SJCRH30 (cell line): ENCODE data around the gene TRIM44. TPM values are rescaled to one million over a fixed set of nuclear protein-coding genes. Genes with fewer than 3 reads are reported as not detected.
"Not testable (repeated sequence)": the region's sequence is repeated elsewhere in the genome, so short reads cannot be mapped to it uniquely, and the experiment has no call there.

ENCODE experiments used
- DNase-seq, 2 experiments: peaks; one replicate each; pipeline ENCODE4 v3.0.0-alpha.2; 2015 to 2020
- H3K27ac ChIP-seq: fragments of 250-450 bp; sonication (Bioruptor Pico); 2 replicates; pipeline ENCODE4 v1.5.1; 2020; ENCODE audit warnings: mild to moderate bottlenecking, moderate library complexity
- H3K27me3 ChIP-seq: fragments of 250-450 bp; sonication (Bioruptor Pico); 2 replicates; pipeline ENCODE4 v1.5.1; 2020; ENCODE audit warnings: mild to moderate bottlenecking, moderate library complexity
- H3K36me3 ChIP-seq: fragments of 250-450 bp; sonication (Bioruptor Pico); 2 replicates; pipeline ENCODE4 v1.5.1; 2020; ENCODE audit warnings: mild to moderate bottlenecking, moderate library complexity
- H3K4me1 ChIP-seq: fragments of 250-450 bp; sonication (Bioruptor Pico); 2 replicates; pipeline ENCODE4 v1.5.1; 2020; ENCODE audit warnings: mild to moderate bottlenecking, moderate library complexity
- H3K4me3 ChIP-seq: fragments of 250-450 bp; sonication (Bioruptor Pico); 2 replicates; pipeline ENCODE4 v1.5.1; 2020; ENCODE audit warnings: mild to moderate bottlenecking, moderate library complexity
- H3K9me3 ChIP-seq: fragments of 250-450 bp; sonication (Bioruptor Pico); replicated peaks from 2 replicates; pipeline ENCODE4 v1.5.1; 2020; ENCODE audit warnings: mild to moderate bottlenecking, moderate library complexity
- total RNA-seq: library from RNA; depleted of rRNA; stranded (reverse); fragments of >200 nt; shearing (Covaris generic); gene quantifications from 2 replicates; pipeline ENCODE4 v1.2.3, GENCODE V29; 2014

TRIM44 gene
- total RNA-seq, 1 experiment from 2014 or later: 66.8 TPM

DNA sequence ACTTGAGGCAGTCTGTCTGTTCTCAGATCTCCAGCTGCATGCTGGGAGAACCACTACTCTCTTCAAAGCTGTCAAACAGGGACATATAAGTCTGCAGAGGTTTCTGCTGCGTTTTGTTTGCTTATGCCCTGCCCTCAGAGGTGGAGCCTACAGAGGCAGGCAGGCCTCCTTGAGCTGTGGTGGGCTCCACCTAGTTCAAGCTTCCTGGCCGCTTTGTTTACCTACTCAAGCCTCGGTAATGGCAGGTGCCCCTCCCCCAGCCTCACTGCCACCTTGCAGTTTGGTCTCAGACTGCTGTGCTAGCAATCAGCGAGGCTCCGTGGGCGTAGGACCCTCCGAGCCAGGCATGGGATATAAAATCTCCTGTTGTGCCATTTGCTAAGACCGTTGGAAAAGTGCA is 97.4 kb downstream of the TRIM44 start:
- H3K4me1 ChIP-seq, H3K27me3 ChIP-seq, H3K9me3 ChIP-seq, H3K4me3 ChIP-seq, H3K36me3 ChIP-seq, H3K27ac ChIP-seq, DNase-seq: not testable (repeated sequence)

DNA sequence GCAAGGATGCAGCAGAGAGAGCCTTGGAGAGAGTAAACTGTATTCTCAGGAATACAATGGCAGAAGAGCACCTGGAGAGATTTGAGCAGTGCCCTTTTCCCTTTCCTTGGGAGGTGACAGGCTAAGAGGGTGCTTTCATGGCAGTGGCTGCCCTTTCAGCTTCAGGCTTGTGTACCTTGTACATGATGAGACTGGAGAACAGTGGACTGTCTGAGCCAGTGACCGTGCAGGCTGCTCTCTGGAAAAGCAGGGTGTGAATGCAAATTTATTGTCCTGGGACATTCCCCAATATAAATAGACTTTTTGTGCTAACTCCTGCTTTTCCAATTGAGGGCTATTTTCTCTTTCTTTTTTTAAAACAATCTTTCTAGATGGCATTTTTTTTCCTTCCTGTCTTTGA is 99.3 kb downstream of the TRIM44 start:
- Histone ChIP-seq H3K4me1 (no peaks in the 10 kb centered on the region), H3K4me3 (no peak overlapping the region), H3K27me3 (no peaks in the 10 kb centered on the region), H3K36me3 (peaks cover 7% of the 10 kb centered on the region; the same call in 1 of the 2 replicates), H3K9me3 (peaks cover 6% of the 10 kb centered on the region), H3K27ac (no peak overlapping the region)
- DNase-seq: no peak

DNA sequence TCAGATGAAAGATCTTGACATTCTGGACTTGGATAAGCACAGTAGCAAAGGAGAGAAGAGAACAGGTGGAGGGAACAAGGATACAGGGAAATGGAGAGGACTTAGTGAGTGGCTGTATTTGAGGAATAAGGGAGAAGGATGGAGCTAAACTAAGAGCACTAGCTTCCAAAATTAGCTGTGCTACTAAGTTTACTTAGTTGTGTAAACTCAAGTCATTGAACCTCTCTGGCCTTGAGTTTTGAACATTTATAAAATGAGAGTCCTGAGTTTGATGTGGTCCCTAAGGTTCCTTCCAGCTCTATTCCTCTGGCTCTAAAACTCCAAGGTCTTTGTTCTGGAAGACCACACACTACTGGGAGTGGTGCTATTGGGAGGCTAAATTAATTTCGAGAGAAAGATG is 100.7 kb downstream of the TRIM44 start:
- Histone ChIP-seq H3K9me3 (peaks cover under 1% of the 10 kb centered on the region; the same call in 1 of the 2 replicates), H3K27ac (no peak overlapping the region), H3K4me3 (no peak overlapping the region), H3K27me3 (no peaks in the 10 kb centered on the region), H3K36me3 (peaks cover 7% of the 10 kb centered on the region; the same call in 1 of the 2 replicates), H3K4me1 (no peaks in the 10 kb centered on the region)
- DNase-seq: no peak

DNA sequence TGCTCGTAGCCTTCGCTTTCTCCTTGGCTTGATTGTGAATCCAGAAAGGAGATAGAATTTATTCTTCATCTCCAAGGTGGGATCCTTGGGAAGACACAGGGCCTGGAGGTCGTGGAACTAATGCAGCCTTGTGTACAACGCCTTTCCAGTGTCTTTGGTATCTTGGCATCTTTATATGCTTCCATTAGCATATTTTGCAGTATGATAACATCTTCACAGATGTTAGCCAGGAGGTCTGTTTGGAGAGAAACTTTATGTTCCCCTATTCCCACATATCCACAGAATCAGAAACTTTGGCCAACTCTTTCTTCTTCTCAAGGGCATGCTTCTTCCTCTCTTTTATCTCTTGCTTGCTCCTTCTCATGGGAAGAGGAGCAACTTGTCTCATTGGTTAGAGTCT is 101.2 kb downstream of the TRIM44 start:
- Histone ChIP-seq H3K27ac (no peak overlapping the region), H3K9me3 (no peaks in the 10 kb centered on the region), H3K27me3 (no peaks in the 10 kb centered on the region), H3K4me1 (no peaks in the 10 kb centered on the region), H3K4me3 (no peak overlapping the region), H3K36me3 (peaks cover 7% of the 10 kb centered on the region; the same call in 1 of the 2 replicates)
- DNase-seq: no peak

DNA sequence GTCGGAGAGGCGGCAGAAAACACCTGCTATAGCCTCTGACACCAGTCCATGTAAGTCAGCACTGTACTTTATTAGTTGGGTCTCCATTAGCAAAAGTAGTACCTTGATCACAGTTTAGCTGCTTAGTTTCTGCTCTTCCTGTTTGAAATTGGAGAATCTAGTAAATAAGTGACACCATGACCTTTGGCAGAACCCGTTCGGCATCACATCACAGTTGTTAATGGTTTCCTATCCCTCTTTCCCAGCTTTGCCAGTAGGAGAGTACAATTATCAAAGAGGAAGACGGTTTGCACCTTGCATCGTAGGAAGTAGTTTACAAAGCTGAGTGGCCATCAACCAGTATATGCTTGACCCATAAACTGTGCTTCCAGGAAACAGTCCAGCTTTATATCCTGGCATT is 101.8 kb downstream of the TRIM44 start:
- no peaks in the 10 kb centered on the region for H3K27me3 ChIP-seq
- no peaks in the 10 kb centered on the region for H3K9me3 ChIP-seq
- H3K4me3 ChIP-seq: no peak overlapping the region
- no peak for DNase-seq
- no peak overlapping the region for H3K27ac ChIP-seq
- H3K36me3 ChIP-seq: peaks cover 8% of the 10 kb centered on the region
- H3K4me1 ChIP-seq: no peaks in the 10 kb centered on the region

DNA sequence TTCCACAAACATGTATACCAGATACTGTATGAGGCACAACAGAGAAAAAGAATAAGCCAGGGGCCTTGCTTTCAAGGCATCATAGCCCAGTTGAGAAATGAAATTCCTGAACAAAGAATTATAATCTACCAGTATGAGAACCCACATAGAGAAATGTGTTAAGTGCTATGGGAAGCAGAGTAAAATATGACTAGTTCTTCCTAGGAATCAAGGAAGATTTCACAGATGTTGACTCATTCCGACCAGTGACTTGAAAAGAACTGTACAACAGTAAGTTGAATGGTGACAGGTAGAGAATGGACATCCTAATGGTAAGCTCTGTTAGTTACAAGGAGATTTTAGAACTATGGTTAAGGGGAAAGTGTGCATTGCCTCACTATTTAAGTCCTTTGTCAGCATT is 102.6 kb downstream of the TRIM44 start:
- Histone ChIP-seq H3K4me1 (0 out of 2 replicates have a peak, but pooled peaks cover 2% of the 10 kb centered on the region), H3K9me3 (no peaks in the 10 kb centered on the region; the same call in 1 of the 2 replicates), H3K27ac (no peak overlapping the region), H3K36me3 (peaks cover 11% of the 10 kb centered on the region), H3K27me3 (no peaks in the 10 kb centered on the region), H3K4me3 (no peak overlapping the region)
- DNase-seq: no peak

DNA sequence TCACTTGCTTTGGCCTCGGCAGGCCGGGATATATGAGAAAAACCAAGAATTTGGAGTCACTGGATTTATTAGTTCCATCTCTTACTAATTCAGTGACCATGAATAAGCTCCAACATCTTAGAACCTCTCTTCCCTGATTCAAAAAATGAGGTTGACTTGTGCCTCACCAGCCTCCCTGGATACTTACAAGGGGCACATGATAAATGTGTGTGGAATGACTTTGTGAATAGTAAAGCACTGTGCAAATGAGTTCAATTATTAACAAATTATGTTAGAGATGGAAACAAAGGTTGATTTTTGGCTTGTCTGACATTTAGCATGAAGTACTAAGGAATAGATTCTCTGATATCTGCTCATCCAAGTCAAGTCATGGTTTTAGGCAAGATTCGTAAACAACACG is 104.1 kb downstream of the TRIM44 start:
- Histone ChIP-seq H3K4me3 (no peak overlapping the region), H3K4me1 (0 out of 2 replicates have a peak, but pooled peaks cover 3% of the 10 kb centered on the region), H3K9me3 (peaks cover 7% of the 10 kb centered on the region), H3K27ac (no peak overlapping the region), H3K27me3 (no peaks in the 10 kb centered on the region), H3K36me3 (peaks cover 11% of the 10 kb centered on the region)
- no peak for DNase-seq

DNA sequence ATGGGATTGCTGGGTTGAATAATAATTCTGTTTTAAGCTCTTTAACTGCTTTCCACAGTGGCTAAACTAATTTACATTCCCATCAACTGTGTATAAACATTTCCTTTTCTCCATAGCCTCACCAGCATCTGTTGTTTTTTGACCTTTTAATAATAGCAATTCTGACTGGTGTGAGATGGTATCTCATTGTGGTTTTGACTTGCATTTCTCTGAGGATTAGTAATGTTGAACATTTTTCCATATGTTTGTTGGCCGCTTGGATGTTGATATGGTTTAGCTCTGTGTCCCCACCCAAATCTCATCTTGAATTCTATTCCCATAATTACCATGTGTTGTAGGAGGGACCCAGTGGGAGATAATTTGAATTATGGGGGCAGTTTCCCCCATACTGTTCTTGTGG is 107.8 kb downstream of the TRIM44 start:
- H3K36me3 ChIP-seq, H3K9me3 ChIP-seq, H3K4me1 ChIP-seq, H3K4me3 ChIP-seq, H3K27ac ChIP-seq, H3K27me3 ChIP-seq: not testable (repeated sequence)
- DNase-seq: peak; percentile 13 to 31

DNA sequence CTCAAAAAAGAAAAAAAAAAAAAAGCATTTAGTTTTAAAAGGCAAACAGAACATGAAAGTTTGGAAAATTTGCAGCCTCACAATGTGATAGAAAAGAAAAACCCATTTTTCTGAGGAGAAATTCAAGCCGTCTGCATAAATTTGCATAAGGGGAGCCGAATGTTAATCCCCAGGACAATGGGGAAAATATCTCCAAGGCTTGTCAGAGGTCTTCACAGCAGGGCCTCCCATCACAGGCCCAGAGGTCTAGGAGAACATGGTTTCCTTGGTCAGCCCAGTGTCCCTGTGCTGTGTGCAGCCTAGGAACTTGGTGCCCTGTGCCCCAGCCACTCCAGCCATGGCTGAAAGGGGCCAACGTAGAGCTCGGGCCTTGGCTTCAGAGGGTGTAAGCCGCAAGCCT is 109.1 kb downstream of the TRIM44 start:
- no peaks in the 10 kb centered on the region for H3K27me3 ChIP-seq
- H3K36me3 ChIP-seq: peaks cover 4% of the 10 kb centered on the region
- H3K4me1 ChIP-seq: 0 out of 2 replicates have a peak, but pooled peaks cover 3% of the 10 kb centered on the region
- H3K4me3 ChIP-seq: no peak overlapping the region
- H3K27ac ChIP-seq: no peak overlapping the region
- DNase-seq: no peak
- H3K9me3 ChIP-seq: peaks cover 12% of the 10 kb centered on the region

DNA sequence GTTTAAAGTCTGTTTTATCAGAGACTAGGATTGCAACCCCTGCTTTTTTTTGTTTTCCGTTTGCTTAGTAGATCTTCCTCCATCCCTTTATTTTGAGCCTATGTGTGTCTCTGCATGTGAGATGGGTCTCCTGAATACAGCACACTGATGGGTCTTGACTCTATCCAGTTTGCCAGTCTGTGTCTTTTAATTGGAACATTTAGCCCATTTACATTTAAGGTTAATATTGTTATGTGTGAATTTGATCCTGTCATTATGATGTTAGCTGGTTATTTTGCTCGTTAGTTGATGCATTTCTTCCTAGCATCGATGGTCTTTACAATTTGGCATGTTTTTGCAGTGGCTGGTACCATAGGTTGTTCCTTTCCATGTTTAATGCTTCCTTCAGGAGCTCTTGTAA is 114.7 kb downstream of the TRIM44 start:
- DNase-seq, H3K4me1 ChIP-seq, H3K27ac ChIP-seq, H3K36me3 ChIP-seq, H3K4me3 ChIP-seq, H3K9me3 ChIP-seq, H3K27me3 ChIP-seq: not testable (repeated sequence)

DNA sequence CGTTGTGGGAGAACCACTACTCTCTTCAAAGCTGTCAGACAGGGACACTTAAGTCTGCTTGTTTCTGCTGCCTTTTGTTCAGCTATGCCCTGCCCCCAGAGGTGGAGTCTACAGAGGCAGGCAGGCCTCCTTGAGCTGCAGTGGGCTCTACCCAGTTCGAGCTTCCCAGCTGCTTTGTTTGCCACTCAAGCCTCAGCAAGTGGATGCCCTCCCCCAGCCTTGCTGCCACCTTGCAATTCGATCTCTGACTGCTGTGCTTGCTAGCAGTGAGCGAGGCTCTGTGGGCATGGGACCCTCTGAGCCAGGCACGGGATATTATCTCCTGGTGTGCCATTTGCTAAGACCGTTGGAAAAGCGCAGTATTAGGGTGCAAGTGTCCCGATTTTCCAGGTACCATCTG is 116.4 kb downstream of the TRIM44 start:
- DNase-seq, H3K27me3 ChIP-seq: not testable (repeated sequence)

DNA sequence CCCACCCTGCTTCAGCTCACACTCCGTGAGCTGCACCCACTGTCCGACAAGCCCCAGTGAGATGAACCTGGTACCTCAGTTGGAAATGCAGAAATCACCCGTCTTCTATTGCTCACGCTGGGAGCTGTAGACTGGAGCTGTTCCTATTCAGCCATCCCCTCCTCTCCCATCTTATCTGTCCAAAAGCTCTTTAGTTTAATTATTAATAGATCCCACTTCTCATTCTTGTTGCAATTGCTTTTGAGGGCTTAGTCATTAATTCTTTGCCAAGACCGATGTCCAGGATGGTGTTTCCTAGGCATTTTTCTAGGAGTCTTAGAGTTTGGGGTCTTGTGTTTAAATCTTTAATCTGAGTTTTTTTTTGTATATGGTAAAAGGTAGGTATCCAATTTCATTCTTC is 116.8 kb downstream of the TRIM44 start:
- H3K9me3 ChIP-seq: peaks cover 9% of the 10 kb centered on the region
- no peak for DNase-seq
- no peaks in the 10 kb centered on the region for H3K4me1 ChIP-seq
- no peaks in the 10 kb centered on the region for H3K27me3 ChIP-seq
- H3K27ac ChIP-seq: no peak overlapping the region
- H3K36me3 ChIP-seq: no peaks in the 10 kb centered on the region; the same call in 1 of the 2 replicates
- H3K4me3 ChIP-seq: no peak overlapping the region

More for the DNA sequence above, 116.4 kb downstream of the TRIM44 start:
- H3K4me3 ChIP-seq, H3K9me3 ChIP-seq, H3K36me3 ChIP-seq, H3K4me1 ChIP-seq, H3K27ac ChIP-seq: not testable (repeated sequence)

DNA sequence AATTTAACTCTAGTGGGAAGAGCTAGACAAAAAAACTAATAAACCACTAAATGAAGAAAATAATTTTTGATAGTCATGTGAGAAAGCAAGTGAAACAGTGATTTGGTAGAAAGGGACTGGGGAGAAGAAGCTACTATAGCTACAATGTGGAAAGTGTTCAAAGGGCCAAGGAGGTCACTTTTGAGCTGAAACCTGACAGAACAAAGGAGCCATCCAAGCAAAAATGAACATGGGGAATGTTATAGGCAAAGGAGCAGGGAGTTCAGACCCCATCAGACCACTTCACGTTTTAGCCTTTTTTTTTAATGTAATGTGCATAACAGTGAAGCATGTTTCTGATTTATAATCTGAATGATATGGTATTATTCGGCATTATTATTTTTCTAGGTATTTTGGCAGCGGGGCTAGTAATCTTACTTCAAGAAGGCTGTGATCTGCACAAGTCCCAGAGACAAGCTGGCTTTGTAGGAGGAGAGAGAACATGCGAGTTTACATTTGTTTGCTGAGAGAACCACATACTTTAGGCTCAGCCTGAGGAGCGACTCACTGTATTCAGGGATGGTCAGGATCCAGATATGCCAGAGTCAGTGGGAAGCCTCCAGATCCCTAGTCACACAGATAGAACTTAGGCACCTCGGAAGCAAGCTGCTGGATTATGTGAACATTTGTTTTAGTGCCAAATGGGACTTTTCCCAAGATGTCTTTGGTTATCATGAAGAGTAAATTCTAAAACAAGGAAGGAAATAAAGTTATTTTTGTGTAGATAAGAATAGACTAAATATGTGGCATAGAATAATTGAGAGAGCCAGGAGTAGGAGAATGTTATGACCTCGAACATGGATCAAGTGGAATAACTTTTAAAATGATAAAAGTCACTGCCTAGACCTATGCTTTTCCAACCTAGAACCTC is 118.6 kb downstream of the TRIM44 start:
- Histone ChIP-seq H3K4me1 (no peaks in the 10 kb centered on the region), H3K27ac (no peak overlapping the region), H3K4me3 (no peak overlapping the region), H3K27me3 (no peaks in the 10 kb centered on the region), H3K36me3 (no peaks in the 10 kb centered on the region; the same call in 1 of the 2 replicates), H3K9me3 (peaks cover 9% of the 10 kb centered on the region; the same call in 1 of the 2 replicates)
- DNase-seq: no peak

DNA sequence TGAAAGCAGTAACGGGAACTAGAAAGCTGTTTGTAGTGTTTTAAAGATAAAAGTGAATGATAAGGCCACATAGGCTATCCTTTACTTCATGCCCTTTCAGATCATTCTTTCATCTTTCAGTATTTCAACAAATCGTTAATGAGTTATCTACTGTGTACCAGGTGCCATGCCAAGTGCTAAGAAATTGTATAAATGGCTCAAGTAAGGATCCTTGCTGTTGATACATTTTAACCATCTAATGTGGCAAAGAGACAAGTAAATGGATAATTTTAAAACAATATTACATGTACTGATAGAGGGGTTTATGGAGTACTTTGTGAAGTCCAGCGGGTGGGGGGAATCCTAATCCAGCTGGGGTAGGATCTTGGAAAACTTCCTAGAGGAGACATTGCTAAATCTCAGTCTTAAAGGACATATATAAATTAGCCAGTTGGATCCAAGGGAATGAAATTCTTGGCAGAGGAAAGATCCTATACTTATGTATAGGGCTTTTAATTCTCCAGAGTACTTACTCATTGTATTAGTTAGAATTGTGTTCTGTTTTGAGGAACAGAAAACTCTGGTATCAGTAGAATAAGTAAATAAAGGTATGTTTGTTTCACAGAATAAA is 119.4 kb downstream of the TRIM44 start:
- H3K27ac ChIP-seq: no peak overlapping the region

DNA sequence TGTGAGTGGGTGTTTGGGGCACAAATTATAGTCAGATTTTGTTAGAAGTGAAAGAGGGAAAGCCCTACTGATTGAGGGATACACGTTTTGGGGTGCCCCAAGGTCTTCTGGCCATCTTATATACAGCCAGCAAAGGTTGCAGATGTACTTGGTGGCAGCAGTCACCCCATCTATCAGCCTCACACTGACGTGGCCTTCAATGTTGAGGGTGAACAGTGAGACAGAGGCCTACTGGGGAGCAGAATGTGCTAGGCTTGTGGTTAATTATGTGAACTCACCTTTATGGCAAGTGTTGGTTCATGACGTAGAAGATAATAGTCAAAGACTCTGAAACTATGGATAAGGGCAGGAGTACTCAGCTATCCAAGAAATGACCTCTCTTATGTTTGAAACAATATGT is 121.2 kb downstream of the TRIM44 start:
- Histone ChIP-seq H3K27me3 (no peaks in the 10 kb centered on the region), H3K27ac (no peak overlapping the region), H3K9me3 (no peaks in the 10 kb centered on the region; the same call in 1 of the 2 replicates), H3K36me3 (no peaks in the 10 kb centered on the region; the same call in 1 of the 2 replicates), H3K4me1 (no peaks in the 10 kb centered on the region), H3K4me3 (no peak overlapping the region)
- no peak for DNase-seq

More for the DNA sequence above, 119.4 kb downstream of the TRIM44 start:
- Histone ChIP-seq H3K36me3 (no peaks in the 10 kb centered on the region; the same call in 1 of the 2 replicates), H3K9me3 (peaks cover 5% of the 10 kb centered on the region; the same call in 1 of the 2 replicates), H3K27me3 (no peaks in the 10 kb centered on the region), H3K4me1 (no peaks in the 10 kb centered on the region), H3K4me3 (no peak overlapping the region)
- DNase-seq: no peak
